Testis (tissue), 5 donors: ENCODE results near the gene ZNF304. TPM values are rescaled to one million over a fixed set of nuclear protein-coding genes. Genes with fewer than 3 reads are reported as not detected.

Experiments used
- DNase-seq: peaks from one replicate; pipeline ENCODE4 v3.0.0-alpha.2; 2019
- H3K27ac ChIP-seq, 2 donors: fragments of 200-600 bp; sonication (generic); one replicate each; pipeline ENCODE4 v1.5.1; 2019
- H3K27me3 ChIP-seq: fragments of 200-600 bp; sonication (generic); one replicate; pipeline ENCODE4 v1.5.1; 2019
- H3K36me3 ChIP-seq: fragments of 200-600 bp; sonication (generic); one replicate; pipeline ENCODE4 v1.5.1; 2017; ENCODE audit warnings: low read depth; ENCODE audit errors: missing control alignments
- H3K4me1 ChIP-seq: fragments of 200-600 bp; sonication (generic); one replicate; pipeline ENCODE4 v1.5.1; 2019
- H3K4me3 ChIP-seq, 2 donors: fragments of 200-600 bp; sonication (generic); one replicate each; pipeline ENCODE4 v1.5.1; 2017 to 2019
- H3K9me3 ChIP-seq: fragments of 200-600 bp; sonication (generic); one replicate; pipeline ENCODE4 v1.5.1; 2017
- CTCF ChIP-seq, 3 experiments: fragments of 450-650 bp in 2 of 3; fragments of 200-600 bp in 1 of 3; sonication (generic) in 1 of 3; IDR thresholded peaks; one replicate each; pipeline ENCODE4 v1.5.1; 2016 to 2019; ENCODE audit warnings: antibody characterized with exemption in 3 of 3, mild to moderate bottlenecking in 2 of 3, moderate library complexity in 1 of 3
- POLR2A ChIP-seq: fragments of 450-650 bp; IDR thresholded peaks from one replicate; pipeline ENCODE4 v1.6.1; 2017; ENCODE audit warnings: antibody characterized with exemption, mild to moderate bottlenecking, moderate library complexity
- WGBS, 2 donors: methylation state at CpG; one replicate each; pipeline ENCODE4 v1.1.5; 2018; 5-methylcytosine and 5-hydroxymethylcytosine counted together
- intact Hi-C: fragments of 100-400 bp; cut with DNase I; formaldehyde crosslinking; loops from one replicate; pipeline ENCODE4 v1.15.1; 2023; ENCODE audit warnings: low total_unique reads
- long read RNA-seq, 2 donors: transcript quantifications; one replicate each; lab custom pipeline, GENCODE V29; 2026
- polyA plus RNA-seq: library from polyadenylated mRNA; stranded (reverse); fragments of 350-450 nt; fragmentation: Illumina TruSeq; extraction: RNeasy Lipid Tissue Mini Kit (QIAGEN cat#74804); gene quantifications from one replicate; pipeline ENCODE4 v1.2.3, GENCODE V29; 2014; ENCODE audit warnings: low read depth, low replicate concordance; ENCODE audit not compliant: insufficient read depth
- total RNA-seq, 2 donors: library from RNA; depleted of rRNA; stranded (reverse); fragments of >200 nt; gene quantifications; one replicate each; pipeline ENCODE4 v1.2.3, GENCODE V29; 2016

Gene ZNF304
- 10 to 100 TPM; 10.8 to 11.4 TPM for total RNA-seq
- polyA plus RNA-seq = 9.5 TPM
- long read RNA-seq, donor 1, full-length matches to known transcripts = 7 of 7 reads
- long read RNA-seq, donor 1, partial matches to known transcripts = 0 of 7 reads
- long read RNA-seq, donor 1, other reads (novel, unspliced or antisense) = 0 of 7 reads
- long read RNA-seq, donor 2, full-length matches to known transcripts = 1 of 1 reads
- long read RNA-seq, donor 2, partial matches to known transcripts = 0 of 1 reads
- long read RNA-seq, donor 2, other reads (novel, unspliced or antisense) = 0 of 1 reads

GRCh38 chr19:57350877-57351805 is at the start of gene ZNF304:
Gene ZNF304 (plus strand): TSS chr19:57351271. CDS start chr19:57351665, 394 bp downstream.
- TF ChIP-seq POLR2A (no peak), CTCF (IDR thresholded peaks at IDR 0.05) (peak in 1 of 3 experiments; percentile 15)
- DNase-seq = peak; percentile 98
- H3K4me3 ChIP-seq = peak within 1 kb of the TSS; percentile 83 to 87
- H3K9me3 ChIP-seq = no peaks in the 10 kb centered on the region
- H3K4me1 ChIP-seq = peaks cover 6% of the 10 kb centered on the region
- H3K36me3 ChIP-seq = no peaks in the 10 kb centered on the region
- no peaks in the 10 kb centered on the region for H3K27me3 ChIP-seq
- peak within 1 kb of the TSS; percentile 69 to 73 for H3K27ac ChIP-seq
- intact Hi-C loops = no loop called here
- 1% methylated on average over 10 to 51 of the region's 57 CpGs for WGBS, 2 donors

GRCh38 chr19:57302020-57302465 is 49.0 kb upstream of the ZNF304 start:
- Histone ChIP-seq H3K27me3 (no peaks in the 10 kb centered on the region), H3K36me3 (no peaks in the 10 kb centered on the region), H3K9me3 (no peaks in the 10 kb centered on the region), H3K27ac (no peak overlapping the region), H3K4me1 (no peaks in the 10 kb centered on the region), H3K4me3 (no peak overlapping the region)
- intact Hi-C loops = no loop called here
- no peak for TF ChIP-seq CTCF (IDR thresholded peaks at IDR 0.05)
- TF ChIP-seq POLR2A = no peak
- 100% methylated on average over 1 of the region's 1 CpG; no CpG with 5 or more reads in 1 of the 2 donors for WGBS, 2 donors
- no peak for DNase-seq

- TF ChIP-seq POLR2A = no peak
- no peak for TF ChIP-seq CTCF (IDR thresholded peaks at IDR 0.05)
- Histone ChIP-seq H3K9me3 (no peaks in the 10 kb centered on the region), H3K27ac (no peak overlapping the region), H3K4me1 (no peaks in the 10 kb centered on the region), H3K4me3 (no peak overlapping the region), H3K27me3 (no peaks in the 10 kb centered on the region), H3K36me3 (no peaks in the 10 kb centered on the region)
- 79 to 92% methylated on average over 6 to 7 of the region's 7 CpGs for WGBS, 2 donors
- DNase-seq = no peak
- intact Hi-C loops = no loop called here
Measured at GRCh38 chr19:57302727-57303401, 48.2 kb upstream of the ZNF304 start.

- H3K27ac ChIP-seq = no peak overlapping the region
- no peak for TF ChIP-seq POLR2A
- no peak for TF ChIP-seq CTCF (IDR thresholded peaks at IDR 0.05)
- no peaks in the 10 kb centered on the region for H3K4me1 ChIP-seq
- no peaks in the 10 kb centered on the region for H3K9me3 ChIP-seq
- DNase-seq = no peak
- WGBS, 2 donors = 0 to 29% methylated on average over 1 of the region's 1 CpG
- H3K36me3 ChIP-seq = no peaks in the 10 kb centered on the region
- no peak overlapping the region for H3K4me3 ChIP-seq
- no peaks in the 10 kb centered on the region for H3K27me3 ChIP-seq
- intact Hi-C loops = no loop called here
Measured at GRCh38 chr19:57305056-57305455, 46.0 kb upstream of the ZNF304 start.
